ENCODE results near the gene ETS1.

The ETS1 gene

GRCh38 chr11:128614026-128614425 is 26.7 kb upstream of the ETS1 start:
- Histone ChIP-seq H3K36me3 (ENCODE audit: insufficient read depth, low read length) (no peaks in the 10 kb centered on the region), H3K9me3 (ENCODE audit: low read depth, low read length) (no peaks in the 10 kb centered on the region), H3K4me3 (no peak overlapping the region), H3K9ac (ENCODE audit: insufficient read length) (no peak overlapping the region), H3K27ac (no peak overlapping the region)
- DNase-seq (ENCODE audit: low read depth, low spot score) = no peak
- TF ChIP-seq EZH2 (IDR thresholded peaks at IDR 0.05) (no peak), POLR2AphosphoS5 (IDR thresholded peaks at IDR 0.05; ENCODE audit: borderline replicate concordance, low read depth, low read length) (no peak), FOXP2 (optimal IDR thresholded peaks at IDR 0.05; ENCODE audit: control extremely low read depth, extremely low read length, insufficient read depth) (no peak)

- H3K9me3 ChIP-seq (ENCODE audit: low read depth, low read length) = no peaks in the 10 kb centered on the region
- TF ChIP-seq POLR2AphosphoS5 (IDR thresholded peaks at IDR 0.05; ENCODE audit: borderline replicate concordance, low read depth, low read length) (no peak), FOXP2 (optimal IDR thresholded peaks at IDR 0.05; ENCODE audit: control extremely low read depth, extremely low read length, insufficient read depth) (no peak), EZH2 (IDR thresholded peaks at IDR 0.05) (no peak)
- no peaks in the 10 kb centered on the region for H3K36me3 ChIP-seq (ENCODE audit: insufficient read depth, low read length)
- H3K9ac ChIP-seq (ENCODE audit: insufficient read length) = no peak overlapping the region
- no peak overlapping the region for H3K4me3 ChIP-seq
- no peak overlapping the region for H3K27ac ChIP-seq
- no peak for DNase-seq (ENCODE audit: low read depth, low spot score)
Observed at GRCh38 chr11:128613300-128613995, 26.1 kb upstream of the ETS1 start.

GRCh38 chr11:128610721-128611617 is 23.6 kb upstream of the ETS1 start:
- DNase-seq (ENCODE audit: low read depth, low spot score) = no peak
- Histone ChIP-seq H3K27ac (no peak overlapping the region), H3K9ac (ENCODE audit: insufficient read length) (no peak overlapping the region), H3K4me3 (no peak overlapping the region), H3K36me3 (ENCODE audit: insufficient read depth, low read length) (no peaks in the 10 kb centered on the region), H3K9me3 (ENCODE audit: low read depth, low read length) (no peaks in the 10 kb centered on the region)
- TF ChIP-seq POLR2AphosphoS5 (IDR thresholded peaks at IDR 0.05; ENCODE audit: borderline replicate concordance, low read depth, low read length) (no peak), FOXP2 (optimal IDR thresholded peaks at IDR 0.05; ENCODE audit: control extremely low read depth, extremely low read length, insufficient read depth) (no peak), EZH2 (IDR thresholded peaks at IDR 0.05) (no peak)

GRCh38 chr11:128609785-128610184 is 22.4 kb upstream of the ETS1 start:
- Histone ChIP-seq H3K4me3 (no peak overlapping the region), H3K36me3 (ENCODE audit: insufficient read depth, low read length) (no peaks in the 10 kb centered on the region), H3K27ac (no peak overlapping the region), H3K9ac (ENCODE audit: insufficient read length) (no peak overlapping the region), H3K9me3 (ENCODE audit: low read depth, low read length) (no peaks in the 10 kb centered on the region)
- no peak for DNase-seq (ENCODE audit: low read depth, low spot score)
- TF ChIP-seq EZH2 (IDR thresholded peaks at IDR 0.05) (no peak), FOXP2 (optimal IDR thresholded peaks at IDR 0.05; ENCODE audit: control extremely low read depth, extremely low read length, insufficient read depth) (no peak), POLR2AphosphoS5 (IDR thresholded peaks at IDR 0.05; ENCODE audit: borderline replicate concordance, low read depth, low read length) (no peak)

- TF ChIP-seq FOXP2 (optimal IDR thresholded peaks at IDR 0.05; ENCODE audit: control extremely low read depth, extremely low read length, insufficient read depth) = no peak
- TF ChIP-seq POLR2AphosphoS5 (IDR thresholded peaks at IDR 0.05; ENCODE audit: borderline replicate concordance, low read depth, low read length) = no peak
- no peak for TF ChIP-seq EZH2 (IDR thresholded peaks at IDR 0.05)
- Histone ChIP-seq H3K27ac (no peak overlapping the region), H3K4me3 (no peak overlapping the region), H3K9me3 (ENCODE audit: low read depth, low read length) (no peaks in the 10 kb centered on the region), H3K36me3 (ENCODE audit: insufficient read depth, low read length) (no peaks in the 10 kb centered on the region), H3K9ac (ENCODE audit: insufficient read length) (no peak overlapping the region)
- DNase-seq (ENCODE audit: low read depth, low spot score) = no peak
Observed at GRCh38 chr11:128608746-128609407, 21.5 kb upstream of the ETS1 start.

- TF ChIP-seq EZH2 (IDR thresholded peaks at IDR 0.05) (no peak), FOXP2 (optimal IDR thresholded peaks at IDR 0.05; ENCODE audit: control extremely low read depth, extremely low read length, insufficient read depth) (no peak), POLR2AphosphoS5 (IDR thresholded peaks at IDR 0.05; ENCODE audit: borderline replicate concordance, low read depth, low read length) (no peak)
- Histone ChIP-seq H3K27ac (no peak overlapping the region), H3K4me3 (no peak overlapping the region), H3K9ac (ENCODE audit: insufficient read length) (no peak overlapping the region), H3K36me3 (ENCODE audit: insufficient read depth, low read length) (no peaks in the 10 kb centered on the region), H3K9me3 (ENCODE audit: low read depth, low read length) (no peaks in the 10 kb centered on the region)
- DNase-seq (ENCODE audit: low read depth, low spot score) = no peak
Observed at GRCh38 chr11:128607819-128608218, 20.5 kb upstream of the ETS1 start.

GRCh38 chr11:128604723-128605122 is 17.4 kb upstream of the ETS1 start:
- H3K9me3 ChIP-seq (ENCODE audit: low read depth, low read length) = no peaks in the 10 kb centered on the region
- no peak for TF ChIP-seq FOXP2 (optimal IDR thresholded peaks at IDR 0.05; ENCODE audit: control extremely low read depth, extremely low read length, insufficient read depth)
- TF ChIP-seq POLR2AphosphoS5 (IDR thresholded peaks at IDR 0.05; ENCODE audit: borderline replicate concordance, low read depth, low read length) = no peak
- no peak for TF ChIP-seq EZH2 (IDR thresholded peaks at IDR 0.05)
- H3K4me3 ChIP-seq = no peak overlapping the region
- H3K9ac ChIP-seq (ENCODE audit: insufficient read length) = no peak overlapping the region
- DNase-seq (ENCODE audit: low read depth, low spot score) = no peak
- no peaks in the 10 kb centered on the region for H3K36me3 ChIP-seq (ENCODE audit: insufficient read depth, low read length)
- H3K27ac ChIP-seq = no peak overlapping the region

All from SK-N-MC (cell line).